Measurements from ENCODE around the gene PTPRN2. TPM values are rescaled to one million over a fixed set of nuclear protein-coding genes. Genes with fewer than 3 reads are reported as not detected.
"Not testable (repeated sequence)": the region's sequence is repeated elsewhere in the genome, so short reads cannot be mapped to it uniquely, and the experiment has no call there.

PTPRN2 gene
- total and polyA plus RNA-seq, 9 of the 15 experiments (the other 6 are each of a cell fraction or from before 2014, with no cell fraction given): not detected

DNA sequence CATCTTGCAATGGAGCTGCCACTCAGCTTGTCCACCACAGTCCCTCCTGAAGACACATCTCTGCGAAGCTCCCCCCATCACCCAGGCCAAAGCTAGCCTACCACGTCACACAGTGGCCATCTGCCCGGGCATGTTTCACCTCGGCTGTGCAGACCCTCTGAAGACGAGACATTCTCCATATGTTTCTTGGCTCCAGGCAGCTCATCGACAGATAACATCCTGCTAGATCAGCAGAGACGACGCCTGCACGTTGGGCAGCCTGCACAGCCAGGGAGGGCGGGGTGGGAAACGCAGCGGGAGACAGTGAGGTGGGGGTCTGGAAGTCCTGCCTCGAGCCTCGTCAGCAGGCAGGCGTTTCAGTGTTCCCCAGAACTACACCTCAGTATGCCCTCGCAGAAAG lies 53.0 kb downstream of the PTPRN2 start:
- peaks cover 43 to 81% of the 10 kb centered on the region in 2 experiments; a peak in 4 of 5 replicates for H3K27me3 ChIP-seq (ENCODE audit: control insufficient read depth in 2 of 2, insufficient read depth in 2 of 2, low read length in 2 of 2)
- in situ Hi-C loops (cut with MboI) (no loop called here), intact Hi-C loops (cut with micrococcal nuclease) (no loop called here)
- BruUV-seq (replicated peaks): no TSS peak
- TF ChIP-seq, protein P1, sequence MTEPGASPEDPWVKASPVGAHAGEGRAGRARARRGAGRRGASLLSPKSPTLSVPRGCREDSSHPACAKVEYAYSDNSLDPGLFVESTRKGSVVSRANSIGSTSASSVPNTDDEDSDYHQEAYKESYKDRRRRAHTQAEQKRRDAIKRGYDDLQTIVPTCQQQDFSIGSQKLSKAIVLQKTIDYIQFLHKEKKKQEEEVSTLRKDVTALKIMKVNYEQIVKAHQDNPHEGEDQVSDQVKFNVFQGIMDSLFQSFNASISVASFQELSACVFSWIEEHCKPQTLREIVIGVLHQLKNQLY (CRISPR knock-in tag; conservative IDR thresholded peaks at IDR 0.05): no peak
- TF ChIP-seq PHB2 (IDR thresholded peaks at IDR 0.05; ENCODE audit: low read depth) (no peak), NR2F6 (CRISPR knock-in tag; IDR thresholded peaks at IDR 0.05) (no peak), SP2 (IDR thresholded peaks at IDR 0.05; ENCODE audit: extremely low read depth, low read depth, low read length, poor library complexity, severe bottlenecking) (no peak), ZC3H11A (IDR thresholded peaks at IDR 0.05; ENCODE audit: low read depth, low read length) (no peak)
- TF ChIP-seq, protein P2, sequence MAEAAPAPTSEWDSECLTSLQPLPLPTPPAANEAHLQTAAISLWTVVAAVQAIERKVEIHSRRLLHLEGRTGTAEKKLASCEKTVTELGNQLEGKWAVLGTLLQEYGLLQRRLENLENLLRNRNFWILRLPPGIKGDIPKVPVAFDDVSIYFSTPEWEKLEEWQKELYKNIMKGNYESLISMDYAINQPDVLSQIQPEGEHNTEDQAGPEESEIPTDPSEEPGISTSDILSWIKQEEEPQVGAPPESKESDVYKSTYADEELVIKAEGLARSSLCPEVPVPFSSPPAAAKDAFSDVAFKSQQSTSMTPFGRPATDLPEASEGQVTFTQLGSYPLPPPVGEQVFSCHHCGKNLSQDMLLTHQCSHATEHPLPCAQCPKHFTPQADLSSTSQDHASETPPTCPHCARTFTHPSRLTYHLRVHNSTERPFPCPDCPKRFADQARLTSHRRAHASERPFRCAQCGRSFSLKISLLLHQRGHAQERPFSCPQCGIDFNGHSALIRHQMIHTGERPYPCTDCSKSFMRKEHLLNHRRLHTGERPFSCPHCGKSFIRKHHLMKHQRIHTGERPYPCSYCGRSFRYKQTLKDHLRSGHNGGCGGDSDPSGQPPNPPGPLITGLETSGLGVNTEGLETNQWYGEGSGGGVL (CRISPR knock-in tag; IDR thresholded peaks at IDR 0.05): no peak
- no peak for ATAC-seq
- no peak overlapping the region for H2AFZ ChIP-seq (ENCODE audit: low read depth, low read length)
- no peak overlapping the region for H3K9ac ChIP-seq (ENCODE audit: insufficient read depth in 1 of 2, low read depth in 2 of 2, low read length in 2 of 2)
- peaks cover 0 to 1% of the 10 kb centered on the region in 2 experiments; a peak in 1 of 5 replicates for H3K4me1 ChIP-seq (replicated peaks in 1 of 2; ENCODE audit: control insufficient read depth in 2 of 2, insufficient read depth in 2 of 2, low read length in 2 of 2)
- H3K4me3 ChIP-seq: no peak overlapping the region
- WGBS (ENCODE audit: insufficient coverage, low coverage, missing lambda C conversion rate): 1% methylated on average over 16 of the region's 16 CpGs
- H3K79me2 ChIP-seq (ENCODE audit: control insufficient read depth, insufficient read depth, low read length): no peaks in the 10 kb centered on the region
- no peak overlapping the region for H3K27ac ChIP-seq (ENCODE audit: extremely low read depth, low read depth, low read length)
- H3K36me3 ChIP-seq (ENCODE audit: control insufficient read depth, insufficient read depth, low read length): no peaks in the 10 kb centered on the region
- DNase-seq (ENCODE audit: extremely low read depth in 1 of 4, low spot score in 3 of 4): no peak
- ChIA-PET CTCF (ENCODE audit: low intra/inter-chr PET ratio) (no interaction called here), POLR2A (interaction anchor here (0.6 to 0.7 kb wide), 2 partner anchors 9 to 92 kb away, joined by 3 to 4 read pairs; no protein-coding TSS in a partner anchor)
- H3K9me1 ChIP-seq (ENCODE audit: control insufficient read depth, insufficient read depth, low read length): no peaks in the 10 kb centered on the region
- peaks cover 2% of the 10 kb centered on the region; the same call in 1 of the 2 replicates for H4K20me1 ChIP-seq (replicated peaks; ENCODE audit: control insufficient read depth, insufficient read depth, low read length)
- H3K9me3 ChIP-seq (replicated peaks; ENCODE audit: control insufficient read depth, insufficient read depth, low read depth, low read length): no peaks in the 10 kb centered on the region
- FAIRE-seq: no peak
- H3K4me2 ChIP-seq (ENCODE audit: insufficient read depth, low read length): no peak overlapping the region

DNA sequence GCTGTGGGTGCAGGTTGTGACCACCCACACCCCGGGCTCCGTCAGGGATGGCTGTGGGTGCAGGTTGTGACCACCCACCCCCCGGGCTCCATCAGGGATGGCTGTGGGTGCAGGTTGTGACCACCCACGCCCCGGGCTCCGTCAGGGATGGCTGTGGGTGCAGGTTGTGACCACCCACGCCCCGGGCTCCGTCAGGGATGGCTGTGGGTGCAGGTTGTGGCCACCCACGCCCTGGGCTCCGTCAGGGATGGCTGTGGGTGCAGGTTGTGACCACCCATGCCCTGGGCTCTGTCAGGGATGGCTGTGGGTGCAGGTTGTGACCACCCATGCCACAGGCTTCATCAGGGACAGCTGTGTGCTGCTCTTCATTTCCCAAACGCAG lies 53.5 kb downstream of the PTPRN2 start:
- in situ Hi-C loops (cut with MboI); CTCF ChIA-PET (ENCODE audit: low intra/inter-chr PET ratio): not testable (repeated sequence)

More for the DNA sequence above, 53.5 kb downstream of the PTPRN2 start:
- H3K27ac ChIP-seq (ENCODE audit: extremely low read depth, low read depth, low read length); H3K9ac ChIP-seq (ENCODE audit: insufficient read depth in 1 of 2, low read depth in 2 of 2, low read length in 2 of 2); H3K4me3 ChIP-seq; H3K4me2 ChIP-seq (ENCODE audit: insufficient read depth, low read length); H4K20me1 ChIP-seq (replicated peaks; ENCODE audit: control insufficient read depth, insufficient read depth, low read length); BruUV-seq (replicated peaks); DNase-seq (ENCODE audit: extremely low read depth in 1 of 4, low spot score in 3 of 4); H3K9me1 ChIP-seq (ENCODE audit: control insufficient read depth, insufficient read depth, low read length); intact Hi-C loops (cut with micrococcal nuclease); H3K36me3 ChIP-seq (ENCODE audit: control insufficient read depth, insufficient read depth, low read length); H3K79me2 ChIP-seq (ENCODE audit: control insufficient read depth, insufficient read depth, low read length); FAIRE-seq; ATAC-seq; H3K9me3 ChIP-seq (replicated peaks; ENCODE audit: control insufficient read depth, insufficient read depth, low read depth, low read length); H2AFZ ChIP-seq (ENCODE audit: low read depth, low read length); H3K4me1 ChIP-seq (replicated peaks in 1 of 2; ENCODE audit: control insufficient read depth in 2 of 2, insufficient read depth in 2 of 2, low read length in 2 of 2): not testable (repeated sequence)
- WGBS (ENCODE audit: insufficient coverage, low coverage, missing lambda C conversion rate): 2% methylated on average over 12 of the region's 12 CpGs
- POLR2A ChIA-PET: interaction anchor here (0.6 to 0.7 kb wide), 3 partner anchors 10 to 91 kb away, joined by 3 to 4 read pairs (median 3); no protein-coding TSS in a partner anchor
- H3K27me3 ChIP-seq (ENCODE audit: control insufficient read depth in 2 of 2, insufficient read depth in 2 of 2, low read length in 2 of 2): peaks cover 47 to 81% of the 10 kb centered on the region in 2 experiments; a peak in 4 of 5 replicates
